Neural crest cell (in vitro differentiated cells): ENCODE results near the gene TSPAN14. TPM values are rescaled to one million over a fixed set of nuclear protein-coding genes. Genes with fewer than 3 reads are reported as not detected.

ENCODE experiments used
- DNase-seq: peaks from one replicate; pipeline ENCODE4 v3.0.0; 2021; ENCODE audit warnings: low read depth, mixed read lengths, low spot score
- H3K27ac Mint-ChIP-seq: one replicate; pipeline ENCODE4 v1.8.0; 2021; ENCODE audit warnings: mild to moderate bottlenecking, mixed read lengths; ENCODE audit not compliant: unreplicated experiment
- H3K27me3 Mint-ChIP-seq: 2 replicates; pipeline ENCODE4 v1.8.0; 2021; ENCODE audit warnings: low read depth, mild to moderate bottlenecking, mixed read lengths
- H3K36me3 Mint-ChIP-seq: 2 replicates; pipeline ENCODE4 v1.8.0; 2021; ENCODE audit warnings: low read depth, mild to moderate bottlenecking, mixed read lengths
- H3K4me1 Mint-ChIP-seq: 2 replicates; pipeline ENCODE4 v1.8.0; 2021; ENCODE audit warnings: mixed read lengths
- H3K4me3 Mint-ChIP-seq: one replicate; pipeline ENCODE4 v1.8.0; 2021; ENCODE audit warnings: mild to moderate bottlenecking, mixed read lengths
- H3K9me3 Mint-ChIP-seq: 2 replicates; pipeline ENCODE4 v1.8.0; 2021; ENCODE audit warnings: mixed read lengths
- CTCF ChIP-seq: fragments of 200-600 bp; sonication (generic); conservative IDR thresholded peaks from 2 replicates; pipeline ENCODE4 v1.5.0; 2021; ENCODE audit warnings: antibody characterized with exemption, mild to moderate bottlenecking
- total RNA-seq: library from RNA; stranded (reverse); gene quantifications from 2 replicates; pipeline ENCODE4 v1.2.1, GENCODE V29; 2021

TSPAN14 gene
- total RNA-seq, 1 donor from 2014 or later = 140 TPM

GRCh38 chr10:80468806-80469421 is 14.8 kb downstream of the TSPAN14 start:
- Mint-ChIP-seq H3K27ac (peak overlapping the region; percentile 93), H3K36me3 (peaks cover 7% of the 10 kb centered on the region), H3K9me3 (no peaks in the 10 kb centered on the region), H3K4me1 (peaks cover 82% of the 10 kb centered on the region), H3K27me3 (no peaks in the 10 kb centered on the region), H3K4me3 (peak overlapping the region; percentile 78)
- no peak for TF ChIP-seq CTCF
- DNase-seq = no peak

GRCh38 chr10:80470266-80470665 is 16.2 kb downstream of the TSPAN14 start:
- Mint-ChIP-seq H3K4me3 (no peak overlapping the region), H3K9me3 (no peaks in the 10 kb centered on the region), H3K36me3 (peaks cover 12% of the 10 kb centered on the region), H3K4me1 (peaks cover 81% of the 10 kb centered on the region), H3K27me3 (no peaks in the 10 kb centered on the region), H3K27ac (no peak overlapping the region)
- no peak for DNase-seq
- TF ChIP-seq CTCF = no peak

- Mint-ChIP-seq H3K27me3 (no peaks in the 10 kb centered on the region), H3K36me3 (peaks cover 12% of the 10 kb centered on the region), H3K4me1 (peaks cover 74% of the 10 kb centered on the region), H3K4me3 (no peak overlapping the region), H3K27ac (peak overlapping the region; percentile 72), H3K9me3 (no peaks in the 10 kb centered on the region)
- TF ChIP-seq CTCF = no peak
- no peak for DNase-seq
Measured at GRCh38 chr10:80471001-80471400, 16.9 kb downstream of the TSPAN14 start.

GRCh38 chr10:80471715-80472233 is 17.7 kb downstream of the TSPAN14 start:
- Mint-ChIP-seq H3K4me3 (no peak overlapping the region), H3K4me1 (peaks cover 67% of the 10 kb centered on the region), H3K27me3 (no peaks in the 10 kb centered on the region), H3K9me3 (no peaks in the 10 kb centered on the region), H3K36me3 (peaks cover 12% of the 10 kb centered on the region), H3K27ac (no peak overlapping the region)
- no peak for DNase-seq
- no peak for TF ChIP-seq CTCF

GRCh38 chr10:80472234-80473095 is 18.4 kb downstream of the TSPAN14 start:
- TF ChIP-seq CTCF = no peak
- Mint-ChIP-seq H3K4me1 (peaks cover 67% of the 10 kb centered on the region), H3K4me3 (no peak overlapping the region), H3K27ac (no peak overlapping the region), H3K36me3 (peaks cover 18% of the 10 kb centered on the region), H3K27me3 (no peaks in the 10 kb centered on the region), H3K9me3 (no peaks in the 10 kb centered on the region)
- no peak for DNase-seq
